ENCODE results near the gene ZNF561.
"Not testable (repeated sequence)": the region's sequence is repeated elsewhere in the genome, so short reads cannot be mapped to it uniquely, and the experiment has no call there.

Gene ZNF561

DNA sequence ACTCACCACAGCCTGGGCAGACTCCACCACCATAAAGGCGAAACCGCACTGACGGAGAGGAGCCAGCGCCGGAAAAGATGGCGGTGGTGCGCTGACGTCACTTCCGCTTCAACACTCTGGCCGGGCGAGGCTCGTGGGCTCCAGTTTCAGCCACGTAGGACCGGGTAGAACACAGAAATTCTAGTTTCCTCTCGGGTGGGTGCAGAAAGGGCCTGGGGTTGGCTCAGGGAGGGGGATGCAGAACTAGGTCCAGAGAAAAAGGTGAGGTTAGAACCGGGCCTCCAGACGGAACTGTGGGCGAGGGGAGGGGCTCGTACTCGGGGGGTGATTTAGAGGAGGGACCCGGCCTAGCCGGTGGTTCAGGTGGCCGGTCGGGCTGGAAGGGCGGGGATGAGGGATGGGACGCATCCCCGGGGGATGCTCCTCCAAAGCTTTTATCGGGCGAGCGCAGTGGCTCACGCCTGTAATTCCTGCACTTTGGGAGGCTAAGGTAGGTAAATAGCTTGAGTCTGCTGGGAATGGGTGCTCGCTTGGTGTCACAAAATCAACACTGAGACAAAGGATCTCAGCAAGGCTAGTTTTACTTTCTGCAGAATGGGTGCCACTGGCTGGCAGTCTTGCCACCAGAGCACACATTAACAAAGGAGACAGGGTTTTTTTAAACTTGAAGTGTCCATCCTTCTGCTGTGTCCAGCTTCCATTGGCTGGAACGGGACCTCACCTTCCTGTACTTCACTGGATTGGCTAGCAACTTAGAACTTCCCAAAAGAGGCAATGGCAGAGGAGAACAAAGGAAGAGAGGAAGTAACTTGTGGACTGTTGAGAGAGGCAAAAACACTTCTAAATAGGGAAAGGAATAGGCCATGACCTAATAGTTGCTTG lies at the start of gene ZNF561:
Gene ZNF561 (minus strand): TSS at position 77 of the 882 bp plus-strand sequence. CDS start 1,776 bp downstream, outside the sequence.
- peak; percentile 82 for DNase-seq

DNA sequence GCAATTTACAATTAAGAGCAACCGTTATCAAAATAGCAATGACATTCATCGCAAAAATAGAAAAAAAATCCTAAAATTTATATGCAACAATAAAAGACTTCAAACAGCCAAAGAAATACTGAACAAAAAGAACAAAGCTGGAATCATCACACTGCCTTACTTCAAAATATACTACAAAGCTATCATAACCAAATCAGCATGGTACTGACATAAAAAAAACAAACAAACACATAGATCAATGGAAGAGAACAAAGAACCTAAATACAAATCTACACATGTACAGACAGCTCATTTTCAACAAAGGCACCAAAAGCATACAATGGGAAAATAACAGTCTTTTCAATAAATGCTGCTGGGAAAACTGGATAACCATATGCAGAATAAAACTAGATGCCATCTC lies 47.5 kb upstream of the ZNF561 start:
- DNase-seq, result no peak

DNA sequence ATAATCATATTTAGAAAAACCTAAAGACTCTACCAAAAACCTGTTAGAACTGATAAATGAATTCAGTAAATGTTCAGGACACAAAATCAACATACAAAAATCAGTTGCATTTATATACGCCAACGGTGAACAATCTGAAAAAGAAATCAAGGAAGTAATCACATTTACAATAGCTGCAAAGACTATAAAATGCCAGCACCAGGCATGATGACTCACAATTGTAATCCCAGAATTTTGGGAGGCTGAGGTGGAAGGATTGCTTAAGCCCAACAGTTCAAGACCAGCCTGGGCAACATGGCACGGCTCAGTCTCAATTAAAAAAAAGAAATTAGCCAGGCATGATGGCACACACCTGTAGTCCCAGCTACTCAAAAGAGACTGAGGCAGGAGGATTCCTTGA lies 46.9 kb upstream of the ZNF561 start:
- no peak for DNase-seq

DNA sequence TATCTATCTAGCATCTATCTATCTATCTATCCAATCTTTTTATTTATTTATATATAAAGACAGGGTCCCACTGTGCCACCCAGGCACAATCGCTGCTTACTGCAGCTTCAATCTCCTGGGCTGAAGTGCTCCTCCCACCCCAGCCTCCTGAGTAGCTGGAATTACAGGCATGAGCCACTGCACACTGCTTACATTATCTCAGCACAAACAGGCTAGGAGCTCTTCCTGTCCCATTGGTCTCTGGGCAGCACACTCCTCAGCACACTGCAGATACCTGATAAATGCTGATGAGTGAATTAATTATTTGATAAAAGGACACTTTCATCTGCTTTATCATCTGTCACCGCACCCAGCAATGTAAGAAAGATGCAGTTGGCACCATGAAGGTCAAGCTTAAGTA lies 37.7 kb upstream of the ZNF561 start:
- DNase-seq, result no peak

DNA sequence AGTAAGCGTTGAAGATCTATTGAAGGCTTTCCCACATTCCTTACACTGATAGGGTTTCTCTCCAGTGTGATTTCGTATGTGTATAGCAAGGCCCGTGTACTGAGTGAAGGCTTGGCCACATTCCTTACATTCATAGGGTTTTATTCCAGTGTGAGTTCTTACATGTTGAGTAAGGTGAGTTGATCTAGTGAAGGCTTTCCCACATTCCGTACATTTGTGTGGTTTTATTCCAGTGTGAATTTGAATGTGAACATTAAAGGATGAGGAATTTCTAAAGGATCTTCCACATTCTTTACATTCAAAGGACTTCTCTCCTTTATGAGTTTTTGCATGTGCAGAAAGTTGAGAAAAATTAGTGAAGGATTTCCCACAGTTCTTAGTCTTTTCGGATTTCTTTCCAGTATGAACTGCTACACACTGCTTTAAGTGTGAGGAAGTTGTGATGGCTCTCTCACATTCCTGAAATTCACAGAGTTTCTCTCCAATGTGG lies 32.1 kb upstream of the ZNF561 start:
- DNase-seq, result not testable (repeated sequence)

DNA sequence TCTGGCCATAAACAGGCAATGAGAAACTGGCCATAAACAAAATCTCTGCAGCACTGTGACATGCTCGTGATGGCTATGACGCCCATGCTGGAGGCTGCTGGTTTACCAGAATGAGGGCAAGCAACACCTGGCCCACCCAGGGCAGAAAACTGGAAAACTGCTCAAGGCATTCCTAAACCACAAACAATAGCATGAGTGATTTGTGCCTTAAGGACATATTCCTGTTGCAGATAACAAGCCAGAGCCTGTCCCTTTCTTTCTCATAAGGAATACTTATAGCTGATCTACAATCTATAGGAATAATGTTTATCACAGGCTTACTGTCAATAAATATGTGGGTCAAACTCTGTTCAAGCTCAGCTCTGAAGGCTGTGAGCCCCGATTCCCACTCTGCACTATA lies 30.4 kb upstream of the ZNF561 start:
- not testable (repeated sequence) for DNase-seq

DNA sequence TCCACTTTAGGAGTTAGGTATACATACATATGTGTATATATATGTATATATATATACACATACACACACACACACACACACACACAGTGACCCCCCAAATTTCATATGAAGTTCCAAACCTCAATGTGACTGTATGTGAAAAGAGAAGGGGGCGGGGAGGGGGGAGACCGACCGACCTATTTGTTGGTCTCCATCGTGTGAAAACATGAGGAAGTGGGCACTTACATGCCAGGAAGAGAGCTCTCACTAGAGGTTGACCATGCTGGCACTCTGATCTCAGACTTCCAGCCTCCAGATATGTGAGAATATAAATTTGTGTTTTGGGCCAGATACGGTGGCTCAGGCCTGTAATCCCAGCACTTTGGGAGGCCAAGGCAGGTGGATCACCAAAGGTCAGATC lies 29.3 kb upstream of the ZNF561 start:
- DNase-seq, result no peak

DNA sequence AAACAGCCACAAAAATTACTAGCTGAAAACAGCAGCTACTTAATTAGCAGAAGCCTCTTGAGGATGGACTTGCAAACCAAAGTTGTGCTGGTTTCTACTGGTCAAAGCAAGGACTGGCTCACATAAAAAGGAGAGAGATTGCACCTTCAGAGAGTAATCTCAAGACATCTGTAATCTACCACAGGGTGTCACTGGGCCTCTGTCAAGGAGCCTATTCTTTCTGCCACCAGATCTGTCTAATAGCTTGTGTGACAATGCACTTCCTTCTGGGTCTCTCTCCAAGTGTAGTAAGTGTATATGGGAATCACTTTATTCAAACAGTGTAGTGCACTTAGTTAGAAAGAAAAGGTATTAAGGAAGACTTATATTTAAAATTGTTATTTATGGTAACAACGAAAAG lies 24.4 kb upstream of the ZNF561 start:
- peak; percentile 1 for DNase-seq

DNA sequence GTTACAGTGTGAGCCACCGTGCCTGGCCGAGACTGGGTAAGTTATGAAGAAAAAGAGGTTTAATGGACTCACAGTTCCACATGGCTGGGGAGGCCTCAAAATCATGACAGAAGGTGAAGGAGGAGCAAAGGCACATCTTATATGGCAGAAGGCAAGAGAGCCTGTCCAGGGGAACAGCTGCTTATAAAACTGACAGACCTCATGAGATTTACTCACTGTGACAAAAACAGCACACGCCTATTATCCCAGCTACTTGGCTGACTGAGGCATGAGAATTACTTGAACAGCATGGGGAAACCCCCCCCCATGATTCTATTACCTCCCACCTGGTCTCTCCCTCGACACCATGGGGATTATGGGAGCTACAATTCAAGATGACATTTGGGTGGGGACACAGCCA lies 23.4 kb upstream of the ZNF561 start:
- DNase-seq, result peak; percentile 74

DNA sequence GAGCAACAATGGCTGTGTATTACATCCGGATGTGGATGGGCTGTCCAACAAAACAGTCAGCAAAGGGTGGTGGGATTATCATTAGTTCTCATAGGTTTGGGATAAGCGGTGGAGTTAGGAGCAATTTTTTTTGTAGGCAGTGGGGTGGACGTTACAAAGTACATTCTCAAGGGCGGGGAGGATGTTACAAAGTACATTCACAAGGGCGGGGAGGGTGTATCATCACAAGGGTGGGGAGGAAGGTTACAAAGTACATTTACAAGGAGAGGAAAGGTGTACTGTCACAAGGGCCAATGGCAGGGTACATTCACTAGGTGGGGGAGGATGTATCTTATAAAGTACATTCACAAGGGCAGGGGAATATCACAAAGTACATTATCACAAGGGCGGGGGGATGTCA lies 20.8 kb upstream of the ZNF561 start:
- DNase-seq, result no peak

DNA sequence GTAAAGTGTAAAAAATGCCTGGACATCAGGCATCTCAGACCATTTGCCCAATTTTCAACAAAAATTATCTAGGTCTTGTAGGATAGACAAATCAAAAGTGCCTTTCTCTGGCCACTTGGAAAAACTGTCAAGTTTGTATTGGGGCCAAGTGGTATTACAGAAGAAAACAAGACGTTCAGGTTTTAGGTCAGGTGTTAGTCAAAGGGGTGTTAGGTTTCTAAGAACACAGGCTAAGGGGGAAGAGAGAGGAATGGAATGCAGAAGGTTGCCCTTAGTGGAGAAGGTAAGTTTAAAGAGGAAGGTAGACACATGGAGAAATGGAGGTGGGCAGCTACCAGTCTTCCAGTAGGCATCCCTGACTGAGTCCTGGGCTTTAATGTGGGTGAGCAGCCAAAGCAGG lies 19.9 kb upstream of the ZNF561 start:
- DNase-seq, result no peak

DNA sequence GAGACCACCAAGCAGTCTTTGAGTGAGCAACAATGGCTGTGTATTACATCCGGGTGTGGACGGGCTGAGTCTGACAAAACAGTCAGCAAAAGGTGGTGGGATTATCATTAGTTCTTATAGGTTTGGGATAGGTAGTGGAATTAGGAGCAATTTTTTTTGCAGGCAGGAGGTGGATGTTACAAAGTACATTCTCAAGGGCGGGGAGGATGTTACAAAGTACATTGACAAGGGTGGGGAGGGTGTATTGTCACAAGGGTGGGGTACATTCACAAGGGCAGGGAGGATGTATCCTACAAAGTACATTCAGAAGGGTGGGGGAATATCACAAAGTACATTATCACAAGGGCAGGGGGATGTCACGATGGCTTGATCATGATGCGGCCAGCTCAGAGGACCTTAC lies 15.0 kb upstream of the ZNF561 start:
- no peak for DNase-seq

DNA sequence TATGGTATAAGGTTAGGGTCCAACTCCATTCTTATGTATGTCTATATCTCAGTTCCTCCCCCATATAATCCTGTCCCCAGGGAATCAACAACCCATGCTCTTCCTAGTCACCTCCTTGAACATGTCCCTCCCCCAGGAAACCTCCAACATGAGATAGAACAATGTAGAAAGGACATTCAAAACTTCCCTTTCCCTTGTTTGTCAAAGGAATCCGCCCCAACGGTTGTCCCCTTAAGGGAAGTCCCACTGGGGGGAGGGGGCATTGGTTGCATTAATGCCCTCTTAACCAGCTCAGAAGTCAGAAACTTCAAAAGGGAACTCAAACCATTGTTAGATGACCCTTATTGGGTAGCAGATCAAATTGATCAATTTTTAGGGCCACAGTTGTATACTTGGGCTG lies 6.8 kb upstream of the ZNF561 start:
- no peak for DNase-seq

DNA sequence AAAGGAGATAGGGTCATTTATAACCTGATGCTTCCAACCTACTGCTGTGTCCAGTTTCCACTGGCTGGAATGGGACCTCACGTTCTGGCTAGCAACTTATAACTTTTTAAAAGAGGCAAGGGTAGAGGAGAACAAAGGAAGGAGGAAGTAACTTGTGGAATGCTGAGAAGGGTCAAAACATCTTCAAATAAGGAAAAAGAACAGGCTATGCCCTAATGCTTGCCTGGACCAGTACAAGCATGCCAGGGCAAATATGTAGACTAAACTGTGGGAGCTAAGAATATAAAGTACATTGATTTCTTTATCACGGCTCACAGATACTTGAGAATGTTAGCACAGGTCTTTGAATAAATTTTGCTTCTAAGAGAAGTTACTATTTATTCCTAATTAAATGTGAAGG lies 1.5 kb upstream of the ZNF561 start:
- no peak for DNase-seq

DNA sequence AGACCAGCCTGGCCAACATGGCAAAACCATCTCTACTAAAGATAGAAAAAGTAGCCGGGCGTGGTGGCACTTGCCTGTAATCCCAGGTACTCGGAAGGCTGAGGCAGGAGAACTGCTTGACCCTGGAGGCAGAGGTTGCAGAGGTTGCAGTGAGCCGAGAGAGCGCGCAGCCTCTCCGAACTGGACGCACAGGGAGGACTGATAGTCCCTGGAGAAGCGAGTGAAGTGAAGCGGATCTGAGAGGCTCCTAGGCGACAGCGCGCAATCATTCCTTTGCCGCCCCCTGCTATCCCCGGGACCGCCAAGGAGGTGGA lies 233 bp downstream of the ZNF561 start:
- DNase-seq, result no peak

DNA sequence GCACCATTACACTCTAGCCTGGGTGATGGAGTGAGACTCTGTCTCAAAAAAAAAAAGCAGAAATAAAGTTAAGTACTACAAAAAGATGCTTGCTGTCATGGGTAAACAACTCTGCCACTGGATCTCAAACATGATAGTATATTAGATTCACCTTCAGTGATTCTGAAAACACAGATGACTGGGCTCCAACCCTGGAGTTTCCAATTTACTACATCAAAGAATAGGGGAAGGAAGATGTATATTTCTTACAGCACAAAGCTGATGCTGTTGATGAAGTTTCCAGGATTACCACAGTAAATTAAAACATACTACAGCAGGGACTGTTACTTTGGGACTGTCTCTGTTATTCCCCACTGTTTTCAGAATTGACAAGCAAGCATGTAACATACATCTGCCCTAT lies 5.2 kb downstream of the ZNF561 start:
- no peak for DNase-seq

DNA sequence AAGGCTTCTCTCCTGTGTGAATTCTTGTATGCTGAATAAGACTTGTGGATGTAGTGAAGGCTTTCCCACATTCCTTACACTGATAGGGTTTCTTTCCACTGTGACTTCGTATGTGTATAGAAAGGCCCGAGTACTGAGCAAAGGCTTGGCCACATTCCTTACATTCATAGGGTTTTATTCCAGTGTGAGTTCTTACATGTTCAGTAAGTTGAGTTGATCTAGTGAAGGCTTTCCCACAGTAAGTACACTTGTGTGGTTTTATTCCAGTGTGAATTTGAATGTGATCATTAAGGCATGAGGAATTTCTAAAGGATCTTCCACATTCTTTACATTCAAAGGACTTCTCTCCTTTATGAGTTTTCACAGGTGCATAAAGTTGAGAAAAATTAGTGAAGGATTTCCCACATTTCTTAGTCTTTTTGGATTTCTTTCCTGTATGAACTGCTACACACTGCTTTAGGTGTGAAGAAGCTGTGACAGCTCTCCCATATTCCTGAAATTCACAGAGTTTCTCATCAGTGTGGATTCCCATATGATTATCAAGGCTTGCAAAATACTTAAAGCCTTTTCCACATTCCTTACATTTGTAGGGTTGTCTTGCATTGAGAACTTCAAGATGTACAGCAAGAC lies 10.4 kb downstream of the ZNF561 start:
- no peak for DNase-seq

DNA sequence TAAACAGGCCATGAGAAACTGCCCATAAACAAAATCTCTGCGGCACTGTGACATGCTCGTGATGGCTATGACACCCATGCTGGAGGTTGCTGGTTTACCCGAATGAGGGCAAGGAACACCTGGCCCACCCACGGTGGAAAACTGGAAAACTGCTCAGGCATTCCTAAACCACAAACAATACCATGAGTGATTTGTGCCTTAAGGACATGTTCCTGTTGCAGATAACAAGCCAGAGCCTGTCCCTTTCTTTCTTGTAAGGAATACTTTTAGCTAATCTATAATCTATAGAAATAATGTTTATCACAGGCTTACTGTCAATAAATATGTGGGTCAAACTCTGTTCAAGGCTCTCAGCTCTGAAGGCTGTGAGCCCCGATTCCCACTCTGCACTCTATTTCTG lies 12.1 kb downstream of the ZNF561 start:
- no peak for DNase-seq

DNA sequence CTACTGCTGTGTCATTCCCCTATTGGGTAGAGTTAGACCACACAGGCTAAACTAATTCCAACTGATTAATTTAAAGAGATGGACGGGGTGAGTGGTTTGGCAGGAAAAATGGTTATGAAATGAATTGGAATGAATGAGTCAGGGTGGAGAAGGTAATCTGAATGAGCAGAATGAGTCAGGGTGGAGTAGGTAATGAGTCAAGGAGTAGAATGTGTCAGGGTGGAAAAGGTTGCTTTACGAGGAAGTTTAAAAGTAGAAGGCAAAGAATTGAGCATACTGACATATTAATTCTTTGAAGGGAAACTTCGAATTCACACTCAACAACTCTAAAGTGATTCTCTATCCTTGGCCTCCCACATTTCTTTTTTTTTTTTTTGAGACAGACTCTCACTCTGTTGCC lies 24.0 kb downstream of the ZNF561 start:
- DNase-seq, result no peak

DNA sequence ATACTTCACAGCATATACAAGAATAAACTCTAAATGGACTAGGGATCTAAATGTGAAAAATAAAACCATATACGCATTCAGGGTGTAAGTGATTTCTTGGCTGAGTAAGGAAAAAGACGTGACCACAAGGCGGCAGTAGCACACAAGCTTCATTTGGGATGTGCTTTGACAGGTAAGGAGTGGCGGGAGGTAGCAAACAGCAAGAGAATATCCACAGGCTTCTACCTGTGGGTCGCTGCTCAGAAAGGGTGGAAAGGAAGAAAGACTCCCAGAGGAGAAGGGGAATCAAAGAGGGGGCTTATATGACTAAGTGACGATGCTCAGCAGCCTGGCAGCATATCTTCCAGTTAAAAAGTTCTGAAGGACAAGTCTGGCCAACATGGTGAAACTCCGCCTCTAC lies 34.3 kb downstream of the ZNF561 start:
- DNase-seq, result peak; percentile 76

DNA sequence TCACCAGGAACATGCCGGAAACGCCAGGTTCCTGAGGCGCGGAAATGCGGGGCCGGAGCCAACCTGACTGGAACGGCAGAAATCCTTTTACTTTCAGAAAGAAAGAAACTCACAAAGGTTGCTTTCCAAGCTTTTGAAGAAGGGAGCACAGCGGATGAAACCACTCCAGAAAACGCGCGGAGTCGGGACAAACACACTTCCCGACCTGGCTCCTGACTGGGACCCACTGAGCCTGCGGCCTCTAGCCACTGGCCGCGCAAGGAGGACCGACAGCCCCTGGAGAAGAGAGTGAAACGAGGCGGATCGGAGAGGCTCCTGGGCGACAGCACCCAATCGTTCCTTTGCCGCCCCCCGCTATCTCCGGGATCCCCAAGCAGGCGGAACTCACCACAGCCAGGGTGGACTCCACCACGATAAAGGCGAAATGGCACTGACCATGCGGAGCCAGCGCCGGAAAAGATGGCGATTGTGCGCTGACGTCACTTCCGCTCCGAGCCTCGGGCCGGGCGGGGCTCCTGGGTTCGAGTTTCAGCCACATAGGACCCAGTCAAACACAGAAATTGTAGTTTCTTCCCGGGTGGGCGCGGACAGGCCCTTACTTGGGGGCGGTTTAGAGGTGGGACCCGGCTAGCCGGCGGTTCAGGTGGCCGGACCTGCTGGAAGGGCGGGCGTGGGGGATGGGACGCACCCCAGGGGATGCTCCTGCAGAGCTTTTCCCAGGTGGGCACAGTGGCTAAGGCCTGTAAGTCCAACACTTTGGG lies 36.8 kb downstream of the ZNF561 start, which contains the start of gene ZNF121:
Gene ZNF121 (minus strand): TSS at position 432 of the 761 bp plus-strand sequence. CDS start 16,407 bp downstream, outside the sequence.
- peak; percentile 83 for DNase-seq

DNA sequence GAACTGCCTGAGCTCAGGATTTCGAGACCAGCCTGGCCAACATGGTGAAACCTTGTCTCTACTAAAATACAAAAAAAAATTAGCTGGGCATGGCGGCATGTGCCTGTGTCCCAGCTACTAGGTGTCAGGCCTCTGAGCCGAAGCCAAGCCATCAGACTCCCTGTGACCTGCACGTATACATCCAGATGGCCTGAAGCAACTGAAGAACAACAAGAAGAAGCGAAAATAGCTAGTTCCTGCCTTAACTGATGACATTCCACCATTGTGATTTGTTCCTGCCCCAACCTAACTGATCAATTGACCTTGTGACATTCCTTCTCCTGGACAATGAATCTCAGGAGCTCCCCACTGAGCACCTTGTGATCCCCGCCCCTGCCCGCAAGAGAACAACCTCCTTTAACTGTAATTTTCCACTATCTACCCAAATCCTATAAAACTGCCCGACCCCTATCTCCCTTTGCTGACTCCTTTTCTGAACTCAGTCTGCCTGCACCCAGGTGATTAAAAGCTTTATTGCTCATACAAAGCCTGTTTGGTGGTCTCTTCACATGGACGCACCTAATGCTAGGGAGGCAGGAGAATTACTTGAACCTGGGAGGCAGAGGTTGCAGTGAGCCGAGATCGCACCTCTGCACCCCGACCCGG lies 38.8 kb downstream of the ZNF561 start:
- DNase-seq, result not testable (repeated sequence)

DNA sequence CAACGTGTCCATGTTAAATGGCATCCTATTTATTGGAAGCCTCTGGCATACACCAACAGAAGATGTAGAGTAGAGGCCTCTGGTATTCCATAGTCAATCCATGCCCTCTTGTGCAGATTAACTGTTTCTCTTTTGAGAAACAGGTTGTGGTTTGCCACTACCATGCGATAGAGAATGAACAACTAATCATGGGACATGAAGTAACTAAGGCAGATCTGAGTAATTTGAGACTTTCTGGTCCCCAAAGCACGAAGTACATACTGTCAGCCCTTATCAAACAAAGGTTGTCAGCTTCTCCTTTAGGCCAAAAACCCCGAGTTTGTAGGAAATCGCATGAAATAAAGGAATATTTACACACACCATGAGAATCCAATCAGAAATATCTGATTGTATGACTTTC lies 40.3 kb downstream of the ZNF561 start:
- no peak for DNase-seq
